H1 (cell line): Measurements from ENCODE around the gene FCRL5. TPM values are rescaled to one million over a fixed set of nuclear protein-coding genes. Genes with fewer than 3 reads are reported as not detected.

Experiments
- CTCF ChIA-PET: fragments of 300-600 bp; sonication (Branson Sonifier 250); formaldehyde crosslinking; loops from one replicate; lab custom pipeline; 2021; ENCODE audit not compliant: partially characterized antibody; lab: Charles Lee
- POLR2A ChIA-PET: fragments of 300-600 bp; sonication (Branson Sonifier 250); formaldehyde crosslinking; loops from one replicate; lab custom pipeline; 2021; ENCODE audit warnings: inconsistent platforms; ENCODE audit not compliant: partially characterized antibody; lab: Charles Lee
- DNase-seq, 2 experiments: peaks; one replicate each; pipeline versions ENCODE4 v3.0.0 to v3.0.0-alpha.2; 2010 to 2022; ENCODE audit warnings: low spot score in 2 of 2, low read depth in 1 of 2, mixed read lengths in 1 of 2
- FAIRE-seq: peaks from 2 replicates; lab custom pipeline; 2011; peaks lifted over from hg19 to GRCh38; lab: Jason Lieb, UNC
- H2AFZ ChIP-seq: 2 replicates; pipeline ENCODE4 v1.8.1; 2012; ENCODE audit warnings: low read length, inconsistent platforms
- H2AK5ac ChIP-seq: 2 replicates; pipeline ENCODE4 v1.6.1; 2013; ENCODE audit warnings: low read depth, low read length
- H2BK120ac ChIP-seq: replicated peaks from 2 replicates; pipeline ENCODE3; 2013; ENCODE audit warnings: low read depth, low read length, inconsistent platforms
- H2BK12ac ChIP-seq: 2 replicates; pipeline ENCODE4 v1.6.1; 2013; ENCODE audit warnings: low read depth, low read length
- H2BK15ac ChIP-seq: 2 replicates; pipeline ENCODE4 v1.6.1; 2013; ENCODE audit warnings: low read length
- H2BK20ac ChIP-seq: 2 replicates; pipeline ENCODE4 v1.6.1; 2013; ENCODE audit warnings: low read length
- H2BK5ac ChIP-seq: 2 replicates; pipeline ENCODE4 v1.6.1; 2013; ENCODE audit warnings: low read depth, low read length
- H3K14ac ChIP-seq: 2 replicates; pipeline ENCODE4 v1.6.1; 2013; ENCODE audit warnings: inconsistent platforms; ENCODE audit not compliant: insufficient read length
- H3K18ac ChIP-seq: 2 replicates; pipeline ENCODE4 v1.6.1; 2013; ENCODE audit warnings: low read length; ENCODE audit errors: extremely low read depth
- H3K23ac ChIP-seq: 2 replicates; pipeline ENCODE4 v1.6.1; 2013; ENCODE audit warnings: inconsistent platforms; ENCODE audit not compliant: insufficient read length
- H3K23me2 ChIP-seq: 2 replicates; pipeline ENCODE4 v1.6.1; 2013; ENCODE audit warnings: low read depth, low read length
- H3K27ac ChIP-seq: 2 replicates; pipeline ENCODE4 v1.6.1; 2011; ENCODE audit warnings: low read depth, low read length, inconsistent platforms
- H3K27me3 ChIP-seq, 4 experiments: replicated peaks in 1 of 4; 1 replicate in 1 of 4; 2 replicates in 3 of 4; pipeline versions ENCODE4 v1.6.1 to v1.8.1; 2011 to 2013; ENCODE audit warnings: low read length in 3 of 4, mild to moderate bottlenecking in 3 of 4, inconsistent platforms in 2 of 4, mixed read lengths in 2 of 4, moderate library complexity in 1 of 4; ENCODE audit not compliant: control insufficient read depth in 3 of 4, insufficient read depth in 3 of 4; ENCODE audit errors: extremely low read depth in 1 of 4
- H3K36me3 ChIP-seq, 4 experiments: 2 replicates each; pipeline versions ENCODE4 v1.6.1 to v1.8.1; 2011 to 2013; ENCODE audit warnings: mild to moderate bottlenecking in 4 of 4, low read length in 3 of 4, moderate library complexity in 2 of 4, control low read depth in 1 of 4, inconsistent platforms in 1 of 4; ENCODE audit not compliant: insufficient read depth in 4 of 4, control insufficient read depth in 2 of 4
- H3K4ac ChIP-seq: replicated peaks from 2 replicates; pipeline ENCODE3; 2013; ENCODE audit warnings: low read length, low read depth, mixed read lengths, inconsistent platforms; ENCODE audit not compliant: insufficient read length
- H3K4me1 ChIP-seq, 4 experiments: replicated peaks in 1 of 4; 1 replicate in 1 of 4; 2 replicates in 3 of 4; pipeline versions ENCODE4 v1.6.1 to v1.8.1; 2011 to 2013; ENCODE audit warnings: low read length in 3 of 4, inconsistent platforms in 2 of 4, mixed read lengths in 1 of 4; ENCODE audit not compliant: insufficient read depth in 4 of 4, control insufficient read depth in 3 of 4
- H3K4me2 ChIP-seq, 2 experiments: 2 replicates each; pipeline versions ENCODE4 v1.6.1 to v1.8.1; 2011 to 2013; ENCODE audit warnings: low read depth in 2 of 2, low read length in 2 of 2, control low read depth in 1 of 2, inconsistent platforms in 1 of 2, mild to moderate bottlenecking in 1 of 2; ENCODE audit not compliant: insufficient read depth in 1 of 2
- H3K4me3 ChIP-seq, 4 experiments: fragments of 200-600, 300-600 bp in 1 of 4; sonication (generic), shearing (Covaris generic), sonication (Bioruptor Twin) in 1 of 4; 2 replicates each; pipeline versions ENCODE4 v1.5.1 to v1.8.1; 2011 to 2016; ENCODE audit warnings: low read length in 4 of 4, low read depth in 3 of 4, control low read depth in 2 of 4, inconsistent platforms in 2 of 4, mild to moderate bottlenecking in 2 of 4, mixed read lengths in 1 of 4, moderate library complexity in 1 of 4; ENCODE audit not compliant: insufficient read depth in 2 of 4; ENCODE audit errors: extremely low read depth in 1 of 4
- H3K56ac ChIP-seq: replicated peaks from 2 replicates; pipeline ENCODE3; 2013; ENCODE audit warnings: low read depth, mild to moderate bottlenecking, mixed read lengths, low read length, inconsistent platforms; ENCODE audit not compliant: insufficient read length
- H3K79me1 ChIP-seq: 2 replicates; pipeline ENCODE4 v1.6.1; 2013; ENCODE audit warnings: low read depth, low read length, control low read depth
- H3K79me2 ChIP-seq, 2 experiments: 2 replicates each; pipeline versions ENCODE4 v1.6.1 to v1.8.1; 2012 to 2013; ENCODE audit warnings: low read length in 2 of 2, mild to moderate bottlenecking in 2 of 2, inconsistent platforms in 1 of 2; ENCODE audit not compliant: insufficient read depth in 2 of 2, control insufficient read depth in 1 of 2
- H3K9ac ChIP-seq, 4 experiments: replicated peaks in 1 of 4; 1 replicate in 1 of 4; 2 replicates in 3 of 4; pipeline versions ENCODE4 v1.6.1 to v1.8.1; 2011 to 2013; ENCODE audit warnings: low read depth in 3 of 4, low read length in 3 of 4, control low read depth in 2 of 4, mild to moderate bottlenecking in 2 of 4, moderate library complexity in 2 of 4, inconsistent platforms in 1 of 4; ENCODE audit errors: extremely low read depth in 1 of 4
- H3K9me3 ChIP-seq, 2 experiments: 2 replicates each; pipeline versions ENCODE4 v1.6.1 to v1.8.1; 2012 to 2013; ENCODE audit warnings: mild to moderate bottlenecking in 2 of 2, moderate library complexity in 2 of 2, control low read depth in 1 of 2, inconsistent platforms in 1 of 2, low read depth in 1 of 2, low read length in 1 of 2, mixed read lengths in 1 of 2; ENCODE audit not compliant: insufficient read depth in 2 of 2
- H4K20me1 ChIP-seq, 2 experiments: replicated peaks in 1 of 2; 2 replicates each; pipeline versions ENCODE3 to v1.8.1; 2011 to 2013; ENCODE audit warnings: inconsistent platforms in 2 of 2, low read length in 2 of 2, mild to moderate bottlenecking in 1 of 2; ENCODE audit not compliant: insufficient read depth in 2 of 2, control insufficient read depth in 1 of 2
- H4K5ac ChIP-seq: 2 replicates; pipeline ENCODE4 v1.6.1; 2013; ENCODE audit warnings: low read length, low read depth, mixed read lengths, inconsistent platforms; ENCODE audit not compliant: insufficient read length
- H4K8ac ChIP-seq: 2 replicates; pipeline ENCODE4 v1.8.0; 2013; ENCODE audit warnings: mild to moderate bottlenecking, moderate library complexity, low read length, inconsistent platforms; ENCODE audit not compliant: insufficient read depth; ENCODE audit errors: extremely low read depth
- H4K91ac ChIP-seq: replicated peaks from 2 replicates; pipeline ENCODE3; 2013; ENCODE audit warnings: low read length, mixed read lengths, inconsistent platforms; ENCODE audit not compliant: insufficient read length
- SUZ12 ChIP-seq: fragments of 200-600 bp; sonication (generic); IDR thresholded peaks from 2 replicates; pipeline ENCODE4 v1.6.1; 2012; ENCODE audit warnings: mild to moderate bottlenecking, inconsistent platforms, low read length, moderate library complexity, mixed read lengths
- WGBS, 2 experiments: shearing (Covaris generic) in 1 of 2; methylation state at CpG; one replicate each; pipeline versions ENCODE4 v1.1.6 to v1.1.7; 2013 to 2015; ENCODE audit warnings: low lambda C conversion rate in 2 of 2, mixed read lengths in 2 of 2, inconsistent platforms in 1 of 2, low coverage in 1 of 2, missing lambda C conversion rate in 1 of 2; ENCODE audit not compliant: insufficient replicate concordance in 2 of 2, insufficient coverage in 1 of 2, insufficient read length in 1 of 2; ENCODE audit errors: extremely low coverage in 1 of 2, missing lambda C conversion rate in 1 of 2; 5-methylcytosine and 5-hydroxymethylcytosine counted together
- polyA plus RNA-seq, 7 experiments: library from polyadenylated mRNA; depleted of rRNA in 3 of 7; stranded (reverse) in 5 of 7; unstranded in 2 of 7; fragments of >200 nt in 5 of 7; fragments of 200-250 nt in 2 of 7; gene quantifications; 1 replicate in 5 of 7; 2 replicates in 1 of 7; 4 replicates in 1 of 7; pipeline versions ENCODE4 v1.2.1 to v1.2.3, GENCODE V29; 2011 to 2013; ENCODE audit warnings: missing spikeins in 2 of 7, mixed read lengths in 2 of 7
- total RNA-seq: library from RNA; stranded (reverse); fragmentation: NEBNext Ultra II Directional; extraction: Animal tissue kit (Norgen Biotek cat#: 25700); gene quantifications from 2 replicates; pipeline ENCODE4 v1.2.1, GENCODE V29; 2021
- TF ChIP-seq, protein P1 (sequence below): IDR thresholded peaks from 2 replicates; pipeline ENCODE4 v1.6.1; 2012; ENCODE audit warnings: inconsistent platforms

FCRL5 gene
- total and polyA plus RNA-seq, 2 of the 8 experiments (the other 6 are each of a cell fraction or from before 2014, with no cell fraction given) = 1.0 to 2.6 TPM

DNA sequence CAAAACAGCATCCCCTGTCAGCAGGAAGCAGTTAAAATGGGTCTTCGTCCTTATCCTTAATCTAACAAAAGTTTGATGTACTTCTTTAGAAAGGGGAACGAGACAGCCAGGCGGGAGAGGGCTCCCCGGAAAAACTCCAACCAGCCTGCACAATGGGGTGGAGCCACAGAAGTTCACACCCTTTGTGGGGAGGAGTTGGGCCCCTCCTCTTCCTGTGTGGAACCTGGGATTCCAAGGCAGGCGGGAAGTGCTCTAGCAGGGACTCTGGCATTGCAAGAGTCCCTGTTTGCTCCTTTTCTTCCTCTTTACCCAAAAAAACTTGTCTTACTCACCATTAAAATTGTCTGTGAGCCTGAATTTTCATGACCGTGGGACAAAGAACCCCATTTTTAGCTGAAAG, 47.7 kb downstream of the FCRL5 start:
- POLR2A ChIA-PET = no interaction called here
- H3K4me2 ChIP-seq = no peak overlapping the region
- TF ChIP-seq SUZ12 = no peak
- TF ChIP-seq, protein P1, sequence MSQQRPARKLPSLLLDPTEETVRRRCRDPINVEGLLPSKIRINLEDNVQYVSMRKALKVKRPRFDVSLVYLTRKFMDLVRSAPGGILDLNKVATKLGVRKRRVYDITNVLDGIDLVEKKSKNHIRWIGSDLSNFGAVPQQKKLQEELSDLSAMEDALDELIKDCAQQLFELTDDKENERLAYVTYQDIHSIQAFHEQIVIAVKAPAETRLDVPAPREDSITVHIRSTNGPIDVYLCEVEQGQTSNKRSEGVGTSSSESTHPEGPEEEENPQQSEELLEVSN = peak; percentile 28; the same call in 1 of the 2 replicates

More for the DNA sequence above, 47.7 kb downstream of the FCRL5 start:
- H3K79me2 ChIP-seq = no peaks in the 10 kb centered on the region
- H3K79me1 ChIP-seq = no peaks in the 10 kb centered on the region
- no peak overlapping the region for H2BK5ac ChIP-seq
- H3K4me1 ChIP-seq = no peaks in the 10 kb centered on the region
- H4K8ac ChIP-seq = no peak overlapping the region
- no peak overlapping the region for H2BK12ac ChIP-seq
- no peak overlapping the region for H3K9ac ChIP-seq
- no peaks in the 10 kb centered on the region for H3K9me3 ChIP-seq
- 81% methylated on average over 6 of the region's 6 CpGs; no CpG with 5 or more reads in 1 of the 2 experiments for WGBS, 2 experiments
- no peak overlapping the region for H3K27ac ChIP-seq
- no peak overlapping the region for H3K14ac ChIP-seq
- no peak overlapping the region for H2BK20ac ChIP-seq
- H2BK15ac ChIP-seq = no peak overlapping the region
- no peak overlapping the region for H3K56ac ChIP-seq
- no peaks in the 10 kb centered on the region for H4K20me1 ChIP-seq
- FAIRE-seq (no peak), DNase-seq (no peak)
- H2AK5ac ChIP-seq = no peak overlapping the region
- H3K23ac ChIP-seq = no peak overlapping the region
- no peak overlapping the region for H3K4ac ChIP-seq
- H3K18ac ChIP-seq = no peak overlapping the region
- no peak overlapping the region for H2BK120ac ChIP-seq
- H2AFZ ChIP-seq = no peak overlapping the region
- H3K36me3 ChIP-seq = no peaks in the 10 kb centered on the region
- no peaks in the 10 kb centered on the region for H3K23me2 ChIP-seq
- CTCF ChIA-PET = interaction anchor here (1.1 to 3.4 kb wide), 16 partner anchors 9 to 327 kb away, joined by 3 to 33 read pairs (median 5); no protein-coding TSS in a partner anchor
- no peak overlapping the region for H4K91ac ChIP-seq
- no peak overlapping the region for H4K5ac ChIP-seq
- H3K27me3 ChIP-seq = no peaks in the 10 kb centered on the region
- H3K4me3 ChIP-seq = no peak overlapping the region
